SK-N-SH (cell line): Measurements from ENCODE around the gene AFF3. TPM values are rescaled to one million over a fixed set of nuclear protein-coding genes. Genes with fewer than 3 reads are reported as not detected.
"Not testable (repeated sequence)": the region's sequence is repeated elsewhere in the genome, so short reads cannot be mapped to it uniquely, and the experiment has no call there.

Experiments
- CTCF ChIA-PET: fragments of 300-600, 350-600 bp; formaldehyde crosslinking; extraction: SDS; loops from one replicate; lab custom pipeline; 2021; lab: Yijun Ruan, JAX
- POLR2A ChIA-PET: fragments of 350-600 bp; sonication (Branson Sonifier 250); formaldehyde crosslinking; extraction: SDS; loops from one replicate; lab custom pipeline; 2020; ENCODE audit warnings: antibody characterized with exemption, inconsistent platforms; lab: Yijun Ruan, JAX
- DNase-seq: peaks from one replicate; pipeline ENCODE4 v3.0.0; 2012
- H2AFZ ChIP-seq: fragments of 200-600 bp; sonication (generic); 2 replicates; pipeline ENCODE4 v1.8.1; 2016; ENCODE audit warnings: antibody characterized with exemption, mild to moderate bottlenecking, low read depth
- H3F3A ChIP-seq: fragments of 200-600 bp; sonication (generic); replicated peaks from 2 replicates; pipeline ENCODE3; 2016; ENCODE audit warnings: antibody characterized with exemption, mild to moderate bottlenecking; ENCODE audit not compliant: insufficient read depth
- H3K27ac ChIP-seq, 2 experiments: fragments of 200-500 bp in 1 of 2; fragments of 200-600 bp in 1 of 2; sonication (Bioruptor generic) in 1 of 2; sonication (generic), shearing (Covaris generic) in 1 of 2; 2 replicates each; pipeline versions ENCODE4 v1.5.1 to v1.6.1; 2014 to 2016; ENCODE audit warnings: low read depth in 2 of 2, inconsistent platforms in 1 of 2, low read length in 1 of 2, mild to moderate bottlenecking in 1 of 2, mixed read lengths in 1 of 2
- H3K27me3 ChIP-seq: fragments of 200-600 bp; sonication (generic), shearing (Covaris generic); 2 replicates; pipeline ENCODE4 v1.6.1; 2016; ENCODE audit warnings: mixed run types; ENCODE audit not compliant: insufficient read depth
- H3K36me3 ChIP-seq, 2 experiments: fragments of 200-500 bp in 1 of 2; fragments of 200-600 bp in 1 of 2; sonication (Bioruptor generic) in 1 of 2; sonication (generic) in 1 of 2; replicated peaks in 1 of 2; 2 replicates each; pipeline versions ENCODE3 to v1.5.1; 2014 to 2016; ENCODE audit warnings: low read length in 1 of 2, mild to moderate bottlenecking in 1 of 2; ENCODE audit not compliant: insufficient read depth in 2 of 2, control insufficient read depth in 1 of 2
- H3K4me1 ChIP-seq, 2 experiments: fragments of 200-500 bp in 1 of 2; fragments of 200-600 bp in 1 of 2; sonication (Bioruptor generic) in 1 of 2; sonication (generic), shearing (Covaris generic) in 1 of 2; 2 replicates each; pipeline versions ENCODE4 v1.5.1 to v1.6.1; 2014 to 2016; ENCODE audit warnings: low read depth in 1 of 2, low read length in 1 of 2, mixed run types in 1 of 2; ENCODE audit not compliant: insufficient read depth in 2 of 2, control insufficient read depth in 1 of 2
- H3K4me2 ChIP-seq: fragments of 200-600 bp; sonication (generic), shearing (Covaris generic); 2 replicates; pipeline ENCODE4 v1.6.1; 2017; ENCODE audit warnings: mixed run types
- H3K4me3 ChIP-seq, 2 experiments: fragments of 200-500 bp in 1 of 2; fragments of 200-600 bp in 1 of 2; sonication (Bioruptor generic) in 1 of 2; sonication (generic), shearing (Covaris generic) in 1 of 2; 2 replicates each; pipeline versions ENCODE4 v1.5.1 to v1.8.1; 2014 to 2016; ENCODE audit warnings: low read depth in 2 of 2, inconsistent platforms in 1 of 2, low read length in 1 of 2, mild to moderate bottlenecking in 1 of 2, mixed read lengths in 1 of 2, moderate library complexity in 1 of 2
- H3K79me2 ChIP-seq: fragments of 200-600 bp; sonication (generic); 2 replicates; pipeline ENCODE4 v1.8.1; 2017; ENCODE audit warnings: mild to moderate bottlenecking; ENCODE audit not compliant: insufficient read depth
- H3K9ac ChIP-seq: fragments of 200-600 bp; sonication (generic); 2 replicates; pipeline ENCODE4 v1.6.1; 2017; ENCODE audit warnings: mixed run types
- H3K9me2 ChIP-seq: fragments of 200-600 bp; sonication (generic); 2 replicates; pipeline ENCODE4 v1.6.1; 2017; ENCODE audit warnings: mixed run types
- H3K9me3 ChIP-seq: fragments of 200-600 bp; sonication (generic); 2 replicates; pipeline ENCODE4 v1.6.1; 2017; ENCODE audit warnings: mixed run types, mild to moderate bottlenecking, moderate library complexity
- H4K20me1 ChIP-seq: fragments of 200-600 bp; sonication (generic); 2 replicates; pipeline ENCODE4 v1.6.1; 2017; ENCODE audit warnings: mild to moderate bottlenecking, mixed run types; ENCODE audit not compliant: insufficient read depth
- CHD2 ChIP-seq: fragments of 150-350 bp; IDR thresholded peaks from 2 replicates; pipeline ENCODE4 v1.6.1; 2018; ENCODE audit warnings: low read length; ENCODE audit not compliant: partially characterized antibody
- EZH2phosphoT487 ChIP-seq: fragments of 200-600 bp; sonication (generic); IDR thresholded peaks from 2 replicates; pipeline ENCODE4 v1.6.1; 2017; ENCODE audit warnings: low read depth, mixed run types, mild to moderate bottlenecking, antibody characterized with exemption, moderate library complexity, borderline replicate concordance
- FOSL2 ChIP-seq: IDR thresholded peaks from 2 replicates; pipeline ENCODE4 v1.4.0; 2012; ENCODE audit warnings: low read depth, mild to moderate bottlenecking, moderate library complexity, borderline replicate concordance
- FOXJ3 ChIP-seq: sonication (generic); formaldehyde crosslinking; IDR thresholded peaks from 2 replicates; pipeline ENCODE4 v1.5.1; 2020; ENCODE audit warnings: mild to moderate bottlenecking, missing genetic modification reagents
- FOXM1 ChIP-seq: IDR thresholded peaks from 2 replicates; pipeline ENCODE4 v1.4.0; 2012; ENCODE audit warnings: low read depth, mild to moderate bottlenecking
- NFIC ChIP-seq: IDR thresholded peaks from 2 replicates; pipeline ENCODE4 v1.4.0; 2012; ENCODE audit warnings: borderline replicate concordance
- RAD21 ChIP-seq: IDR thresholded peaks from 2 replicates; pipeline ENCODE4 v1.6.1; 2012; ENCODE audit warnings: mild to moderate bottlenecking, low read length
- RFX5 ChIP-seq: IDR thresholded peaks from 2 replicates; pipeline ENCODE4 v1.6.1; 2012; ENCODE audit warnings: mild to moderate bottlenecking, improper control_type of control experiment, low read length
- TAF1 ChIP-seq: IDR thresholded peaks from 2 replicates; pipeline ENCODE4 v1.6.1; 2012; ENCODE audit warnings: low read depth, mild to moderate bottlenecking, low read length, moderate library complexity, borderline replicate concordance
- TCF12 ChIP-seq: IDR thresholded peaks from 2 replicates; pipeline ENCODE4 v1.4.0; 2012
- WGBS: methylation state at CpG from one replicate; pipeline ENCODE4 v1.1.6; 2017; ENCODE audit warnings: low lambda C conversion rate; 5-methylcytosine and 5-hydroxymethylcytosine counted together
- polyA plus RNA-seq, 3 experiments: library from polyadenylated mRNA; depleted of rRNA; stranded (reverse); fragments of >200 nt; gene quantifications; 2 replicates each; pipeline ENCODE4 v1.2.3, GENCODE V29; 2012
- TF ChIP-seq, protein P1 (sequence below): fragments of 150-350 bp; IDR thresholded peaks from 2 replicates; pipeline ENCODE4 v1.6.1; 2017; ENCODE audit warnings: antibody characterized with exemption, low read length, low read depth, borderline replicate concordance
- TF ChIP-seq, protein P2 (sequence below): IDR thresholded peaks from 2 replicates; pipeline ENCODE4 v1.4.0; 2012; ENCODE audit warnings: low read depth, borderline replicate concordance

Gene AFF3
- polyA plus RNA-seq, 1 of the 3 experiments (the other 2 are of a cell fraction) = 0.36 TPM

DNA sequence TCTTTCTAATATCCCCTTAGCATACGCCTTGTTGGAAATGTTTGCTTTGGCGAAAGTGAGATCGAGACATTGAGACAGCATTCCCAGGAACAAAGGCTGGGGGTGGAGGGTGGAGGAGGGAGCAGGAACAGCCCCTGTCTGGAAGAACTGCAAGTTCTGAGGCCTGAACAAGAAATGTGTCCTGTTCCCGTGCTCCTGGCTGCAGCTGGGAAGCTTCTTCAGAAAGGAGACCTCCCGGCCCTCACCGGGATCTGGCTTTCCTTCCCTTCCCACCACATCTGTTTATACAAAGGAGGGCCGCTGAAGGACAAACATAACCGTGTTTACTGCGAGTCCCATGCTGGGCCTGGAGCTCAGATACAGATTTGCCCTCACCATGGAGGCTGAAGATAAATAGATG is 35.9 kb downstream of the AFF3 start (continued):
- TF ChIP-seq RFX5 (no peak), TAF1 (no peak), RAD21 (no peak)
- TF ChIP-seq, all 33 proteins: peak for 0

DNA sequence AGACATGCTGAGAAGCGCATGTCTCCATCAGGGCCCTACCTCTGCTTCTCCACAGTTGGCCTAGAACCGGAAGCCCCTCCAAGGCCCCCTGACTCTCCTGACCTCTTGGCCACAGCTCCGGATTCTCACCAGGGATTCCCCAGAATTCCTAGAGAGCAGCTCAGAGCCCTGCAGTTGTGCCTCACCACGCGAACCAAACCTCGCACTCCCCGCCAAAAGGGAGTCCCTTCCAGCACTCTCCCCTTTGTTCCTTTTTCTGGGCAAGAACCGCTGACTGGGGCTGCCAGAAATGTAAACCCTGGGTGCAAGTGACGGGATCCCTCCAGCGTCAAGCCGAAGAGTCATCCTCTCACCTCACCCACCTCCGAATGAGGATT is 36.7 kb downstream of the AFF3 start:
- H3K27me3 ChIP-seq = peaks cover 16% of the 10 kb centered on the region; the same call in 1 of the 2 replicates
- CTCF ChIA-PET = interaction anchor here (0.9 to 1.7 kb wide), 7 partner anchors 14 to 547 kb away, joined by 3 to 7 read pairs (median 4); no protein-coding TSS in a partner anchor
- no peaks in the 10 kb centered on the region for H3K36me3 ChIP-seq
- H3K9ac ChIP-seq = no peak overlapping the region
- 0 out of 2 replicates have a peak overlapping the region, but pooled peaks have one; percentile 29 for H2AFZ ChIP-seq
- no peak overlapping the region for H3K4me3 ChIP-seq
- H3K27ac ChIP-seq = no peak overlapping the region
- H3K9me3 ChIP-seq = no peaks in the 10 kb centered on the region
- no peak for DNase-seq
- no peaks in the 10 kb centered on the region for H3F3A ChIP-seq
- H3K79me2 ChIP-seq = no peaks in the 10 kb centered on the region
- WGBS = 92% methylated on average over 11 of the region's 12 CpGs
- H3K4me2 ChIP-seq = peak overlapping the region; percentile 81; the same call in 1 of the 2 replicates
- POLR2A ChIA-PET = no interaction called here
- H4K20me1 ChIP-seq = no peaks in the 10 kb centered on the region
- H3K9me2 ChIP-seq = no peaks in the 10 kb centered on the region
- no peak for TF ChIP-seq TCF12
- H3K4me1 ChIP-seq = peaks cover 0 to 17% of the 10 kb centered on the region in 2 experiments; a peak in 2 of 4 replicates

DNA sequence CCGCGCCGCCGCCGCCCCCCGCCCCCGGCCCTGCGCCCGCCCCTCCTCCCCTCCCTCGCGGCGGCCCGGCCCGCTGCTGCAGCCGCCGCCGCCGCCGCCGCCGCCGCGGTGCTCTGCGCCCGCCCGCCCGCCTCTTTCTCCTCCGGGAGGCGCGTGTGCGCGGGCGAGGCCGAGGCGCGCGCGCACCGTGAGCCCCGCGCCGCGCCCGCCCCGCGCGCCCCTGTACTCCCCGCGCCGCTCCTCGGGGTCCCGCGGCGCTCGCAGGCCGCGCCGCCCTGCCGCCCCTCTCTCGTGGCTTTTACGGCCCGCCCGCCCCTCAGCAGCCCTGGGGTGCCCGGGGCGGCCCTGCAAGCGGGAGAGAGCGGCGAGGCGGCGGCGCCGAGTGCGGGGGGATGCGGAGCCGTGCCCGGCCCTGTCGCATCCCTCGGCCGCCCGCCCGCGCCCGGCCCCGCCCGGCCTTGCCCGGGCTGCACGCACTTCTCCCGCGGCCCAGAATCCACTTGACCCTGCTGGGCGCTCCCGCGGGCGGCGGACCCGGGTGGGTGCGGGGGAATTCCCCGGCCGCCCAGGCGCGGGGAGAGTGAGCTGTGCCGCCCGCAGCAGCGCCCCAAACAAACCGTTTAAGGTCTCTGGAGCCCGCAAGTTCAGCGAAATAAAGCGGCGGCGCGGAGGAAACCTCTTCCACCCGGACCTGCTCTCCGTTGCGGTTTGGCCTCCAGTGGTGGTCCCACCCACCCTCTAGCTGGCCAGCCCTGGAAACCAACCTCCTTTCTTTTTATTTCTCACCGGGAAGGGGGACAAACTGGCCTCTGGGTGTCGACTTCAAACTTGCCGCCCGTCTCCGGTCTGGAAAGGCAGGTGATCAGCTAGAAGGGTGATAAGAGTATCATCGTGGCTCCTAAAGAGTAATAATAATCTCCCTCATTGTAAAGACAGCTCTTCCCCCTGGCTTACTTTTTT is 37.4 kb downstream of the AFF3 start:
- H3F3A ChIP-seq = no peaks in the 10 kb centered on the region
- H3K9me2 ChIP-seq = no peaks in the 10 kb centered on the region
- peak overlapping the region; percentile 55 to 57 for H3K4me3 ChIP-seq
- H3K79me2 ChIP-seq = no peaks in the 10 kb centered on the region
- no peak overlapping the region for H3K9ac ChIP-seq
- peaks cover 0 to 17% of the 10 kb centered on the region in 2 experiments; a peak in 2 of 4 replicates for H3K4me1 ChIP-seq
- TF ChIP-seq CHD2 = no peak
- no peak for TF ChIP-seq FOSL2
- TF ChIP-seq FOXJ3 = no peak
- TF ChIP-seq FOXM1 = no peak
- TF ChIP-seq TCF12 = no peak
- no peak for TF ChIP-seq EZH2phosphoT487
- TF ChIP-seq, protein P1, sequence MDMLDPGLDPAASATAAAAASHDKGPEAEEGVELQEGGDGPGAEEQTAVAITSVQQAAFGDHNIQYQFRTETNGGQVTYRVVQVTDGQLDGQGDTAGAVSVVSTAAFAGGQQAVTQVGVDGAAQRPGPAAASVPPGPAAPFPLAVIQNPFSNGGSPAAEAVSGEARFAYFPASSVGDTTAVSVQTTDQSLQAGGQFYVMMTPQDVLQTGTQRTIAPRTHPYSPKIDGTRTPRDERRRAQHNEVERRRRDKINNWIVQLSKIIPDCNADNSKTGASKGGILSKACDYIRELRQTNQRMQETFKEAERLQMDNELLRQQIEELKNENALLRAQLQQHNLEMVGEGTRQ = no peak
- no peak for TF ChIP-seq TAF1
- no peak for TF ChIP-seq NFIC
- TF ChIP-seq, protein P2, sequence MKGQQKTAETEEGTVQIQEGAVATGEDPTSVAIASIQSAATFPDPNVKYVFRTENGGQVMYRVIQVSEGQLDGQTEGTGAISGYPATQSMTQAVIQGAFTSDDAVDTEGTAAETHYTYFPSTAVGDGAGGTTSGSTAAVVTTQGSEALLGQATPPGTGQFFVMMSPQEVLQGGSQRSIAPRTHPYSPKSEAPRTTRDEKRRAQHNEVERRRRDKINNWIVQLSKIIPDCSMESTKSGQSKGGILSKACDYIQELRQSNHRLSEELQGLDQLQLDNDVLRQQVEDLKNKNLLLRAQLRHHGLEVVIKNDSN = no peak
- H3K27ac ChIP-seq = peak overlapping the region in 1 of 2 experiments; percentile 58; a peak in 1 of 4 replicates
- H3K4me2 ChIP-seq = peak overlapping the region; percentile 81
- 0 out of 2 replicates have a peak overlapping the region, but pooled peaks have one; percentile 29 for H2AFZ ChIP-seq
- H4K20me1 ChIP-seq = no peaks in the 10 kb centered on the region
- no peaks in the 10 kb centered on the region for H3K9me3 ChIP-seq
- CTCF ChIA-PET = interaction anchor here (0.9 to 1.7 kb wide), 7 partner anchors 15 to 546 kb away, joined by 3 to 7 read pairs (median 4); no protein-coding TSS in a partner anchor
- H3K27me3 ChIP-seq = peaks cover 16% of the 10 kb centered on the region; the same call in 1 of the 2 replicates
- DNase-seq = peak; percentile 90
- POLR2A ChIA-PET = no interaction called here
- WGBS = 38% methylated on average over 10 of the region's 119 CpGs
- no peaks in the 10 kb centered on the region for H3K36me3 ChIP-seq

DNA sequence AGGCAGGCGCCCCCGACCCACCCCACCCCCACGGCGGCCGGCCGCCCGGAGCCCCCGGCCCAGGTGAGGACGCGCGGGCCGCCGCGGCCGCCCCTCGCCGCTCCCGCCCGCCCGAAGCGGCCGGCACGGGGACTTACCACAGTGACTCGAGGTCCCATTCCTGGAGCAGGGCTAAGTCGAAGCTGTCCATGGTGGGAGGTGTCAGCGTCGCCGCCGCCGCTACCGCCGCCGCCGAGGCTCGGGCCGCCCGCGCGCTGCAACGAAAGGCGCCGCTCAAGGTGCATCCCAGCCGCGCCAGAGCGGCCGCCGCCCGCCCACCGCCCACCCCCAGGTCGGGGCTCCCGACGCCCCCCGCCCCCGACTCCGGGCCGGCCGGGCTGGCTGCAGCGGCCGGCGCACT is 38.1 kb downstream of the AFF3 start:
- H2AFZ ChIP-seq, H3K36me3 ChIP-seq, H3F3A ChIP-seq, H3K79me2 ChIP-seq, H3K27ac ChIP-seq, H3K9me2 ChIP-seq, CTCF ChIA-PET, H3K9me3 ChIP-seq, H3K4me2 ChIP-seq, H4K20me1 ChIP-seq, POLR2A ChIA-PET, H3K9ac ChIP-seq: not testable (repeated sequence)
- peak; percentile 37 for DNase-seq
- Histone ChIP-seq H3K4me1 (peaks cover 0 to 17% of the 10 kb centered on the region in 2 experiments; a peak in 2 of 4 replicates), H3K27me3 (peaks cover 16% of the 10 kb centered on the region; the same call in 1 of the 2 replicates), H3K4me3 (peak overlapping the region in 1 of 2 experiments; percentile 35; a peak in 1 of 4 replicates)
- WGBS = no CpG with 5 or more reads among the region's 60 CpGs
